Prostate gland (tissue), 2 donors: ENCODE data around the gene ADPRM.

Experiments
- POLR2A ChIP-seq: fragments of 450-650 bp; IDR thresholded peaks from one replicate; pipeline ENCODE4 v1.6.1; 2016; ENCODE audit warnings: antibody characterized with exemption, mild to moderate bottlenecking
- TF ChIP-seq, protein P1 (sequence below), 4 experiments: fragments of 200-600 bp in 2 of 4; fragments of 450-650 bp in 2 of 4; sonication (generic) in 2 of 4; IDR thresholded peaks; 1 replicate in 3 of 4; 2 replicates in 1 of 4; pipeline ENCODE4 v1.5.1; 2016 to 2019; ENCODE audit warnings: antibody characterized with exemption in 4 of 4, mild to moderate bottlenecking in 2 of 4, moderate library complexity in 2 of 4

DNA sequence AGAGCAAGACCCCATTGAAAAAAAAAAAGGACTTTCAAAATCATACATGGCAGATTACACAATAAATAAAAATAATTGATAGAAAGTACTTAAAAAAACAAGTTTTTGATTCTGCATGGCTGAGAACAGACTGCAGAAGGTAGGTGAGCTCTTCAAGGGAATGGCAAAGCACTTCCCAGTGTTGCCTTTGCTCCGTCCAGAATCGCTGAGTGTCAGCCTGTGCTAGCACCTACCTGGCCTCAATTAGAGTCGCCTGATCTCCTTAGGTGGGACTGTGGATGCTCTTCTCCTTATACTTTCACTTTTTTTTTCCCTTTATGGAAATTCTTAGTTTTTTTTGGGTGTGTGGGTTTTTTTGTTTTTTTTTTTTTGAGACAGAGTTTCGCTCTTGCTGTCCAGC lies 38.4 kb downstream of the ADPRM start:
- TF ChIP-seq, protein P1, sequence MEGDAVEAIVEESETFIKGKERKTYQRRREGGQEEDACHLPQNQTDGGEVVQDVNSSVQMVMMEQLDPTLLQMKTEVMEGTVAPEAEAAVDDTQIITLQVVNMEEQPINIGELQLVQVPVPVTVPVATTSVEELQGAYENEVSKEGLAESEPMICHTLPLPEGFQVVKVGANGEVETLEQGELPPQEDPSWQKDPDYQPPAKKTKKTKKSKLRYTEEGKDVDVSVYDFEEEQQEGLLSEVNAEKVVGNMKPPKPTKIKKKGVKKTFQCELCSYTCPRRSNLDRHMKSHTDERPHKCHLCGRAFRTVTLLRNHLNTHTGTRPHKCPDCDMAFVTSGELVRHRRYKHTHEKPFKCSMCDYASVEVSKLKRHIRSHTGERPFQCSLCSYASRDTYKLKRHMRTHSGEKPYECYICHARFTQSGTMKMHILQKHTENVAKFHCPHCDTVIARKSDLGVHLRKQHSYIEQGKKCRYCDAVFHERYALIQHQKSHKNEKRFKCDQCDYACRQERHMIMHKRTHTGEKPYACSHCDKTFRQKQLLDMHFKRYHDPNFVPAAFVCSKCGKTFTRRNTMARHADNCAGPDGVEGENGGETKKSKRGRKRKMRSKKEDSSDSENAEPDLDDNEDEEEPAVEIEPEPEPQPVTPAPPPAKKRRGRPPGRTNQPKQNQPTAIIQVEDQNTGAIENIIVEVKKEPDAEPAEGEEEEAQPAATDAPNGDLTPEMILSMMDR (IDR thresholded peaks at IDR 0.05) = no peak
- no peak for TF ChIP-seq POLR2A
